PFSK-1 (cell line): Measurements from ENCODE around the gene RND3.

Source experiments
- FOXP2 ChIP-seq: optimal IDR thresholded peaks from 2 replicates; pipeline ENCODE3; 2011; ENCODE audit warnings: borderline replicate concordance, control low read depth, inconsistent platforms; ENCODE audit not compliant: insufficient read depth; ENCODE audit errors: extremely low read length, extremely low read depth
- POLR2AphosphoS5 ChIP-seq: IDR thresholded peaks from 2 replicates; pipeline ENCODE4 v1.6.1; 2012; ENCODE audit warnings: low read depth, mild to moderate bottlenecking, control low read depth, low read length, moderate library complexity
- SIN3A ChIP-seq: IDR thresholded peaks from 2 replicates; pipeline ENCODE4 v1.6.1; 2012; ENCODE audit warnings: mild to moderate bottlenecking, low read length, moderate library complexity, borderline replicate concordance; ENCODE audit not compliant: insufficient read depth
- TAF1 ChIP-seq: IDR thresholded peaks from 2 replicates; pipeline ENCODE4 v1.6.1; 2012; ENCODE audit warnings: low read length, control low read depth, borderline replicate concordance; ENCODE audit not compliant: insufficient read depth
- TF ChIP-seq, protein P1 (sequence below), 2 experiments: IDR thresholded peaks; 2 replicates each; pipeline versions ENCODE4 v1.6.1 to v1.8.0; 2011 to 2012; ENCODE audit warnings: low read depth in 2 of 2, low read length in 2 of 2, control low read depth in 1 of 2, inconsistent platforms in 1 of 2, mild to moderate bottlenecking in 1 of 2, moderate library complexity in 1 of 2; ENCODE audit not compliant: insufficient read depth in 1 of 2

RND3 gene

DNA sequence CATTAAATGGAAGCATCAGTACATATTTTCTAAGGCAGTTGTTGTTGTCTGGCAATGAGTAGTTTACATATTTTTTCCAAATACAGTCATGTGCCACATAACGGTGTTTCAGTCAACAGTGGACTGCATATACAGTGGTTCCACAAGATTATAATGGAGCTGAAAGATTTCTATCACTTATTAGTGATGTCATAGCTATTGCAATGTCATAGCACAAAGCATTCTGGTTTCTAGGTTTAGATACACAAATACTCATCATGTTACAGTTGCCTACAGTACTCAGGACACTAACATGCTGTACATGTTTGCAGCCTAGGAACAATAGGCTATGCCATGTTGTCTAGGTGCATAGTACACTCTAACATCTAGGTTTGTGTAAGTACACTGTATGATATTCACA lies 45.0 kb downstream of the RND3 start:
- TF ChIP-seq, protein P1, sequence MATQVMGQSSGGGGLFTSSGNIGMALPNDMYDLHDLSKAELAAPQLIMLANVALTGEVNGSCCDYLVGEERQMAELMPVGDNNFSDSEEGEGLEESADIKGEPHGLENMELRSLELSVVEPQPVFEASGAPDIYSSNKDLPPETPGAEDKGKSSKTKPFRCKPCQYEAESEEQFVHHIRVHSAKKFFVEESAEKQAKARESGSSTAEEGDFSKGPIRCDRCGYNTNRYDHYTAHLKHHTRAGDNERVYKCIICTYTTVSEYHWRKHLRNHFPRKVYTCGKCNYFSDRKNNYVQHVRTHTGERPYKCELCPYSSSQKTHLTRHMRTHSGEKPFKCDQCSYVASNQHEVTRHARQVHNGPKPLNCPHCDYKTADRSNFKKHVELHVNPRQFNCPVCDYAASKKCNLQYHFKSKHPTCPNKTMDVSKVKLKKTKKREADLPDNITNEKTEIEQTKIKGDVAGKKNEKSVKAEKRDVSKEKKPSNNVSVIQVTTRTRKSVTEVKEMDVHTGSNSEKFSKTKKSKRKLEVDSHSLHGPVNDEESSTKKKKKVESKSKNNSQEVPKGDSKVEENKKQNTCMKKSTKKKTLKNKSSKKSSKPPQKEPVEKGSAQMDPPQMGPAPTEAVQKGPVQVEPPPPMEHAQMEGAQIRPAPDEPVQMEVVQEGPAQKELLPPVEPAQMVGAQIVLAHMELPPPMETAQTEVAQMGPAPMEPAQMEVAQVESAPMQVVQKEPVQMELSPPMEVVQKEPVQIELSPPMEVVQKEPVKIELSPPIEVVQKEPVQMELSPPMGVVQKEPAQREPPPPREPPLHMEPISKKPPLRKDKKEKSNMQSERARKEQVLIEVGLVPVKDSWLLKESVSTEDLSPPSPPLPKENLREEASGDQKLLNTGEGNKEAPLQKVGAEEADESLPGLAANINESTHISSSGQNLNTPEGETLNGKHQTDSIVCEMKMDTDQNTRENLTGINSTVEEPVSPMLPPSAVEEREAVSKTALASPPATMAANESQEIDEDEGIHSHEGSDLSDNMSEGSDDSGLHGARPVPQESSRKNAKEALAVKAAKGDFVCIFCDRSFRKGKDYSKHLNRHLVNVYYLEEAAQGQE (IDR thresholded peaks at IDR 0.05; ENCODE audit: insufficient read depth in 1 of 2, low read depth in 2 of 2, low read length in 2 of 2): no peak
- TF ChIP-seq TAF1 (no peak), SIN3A (no peak), FOXP2 (no peak), POLR2AphosphoS5 (no peak)

DNA sequence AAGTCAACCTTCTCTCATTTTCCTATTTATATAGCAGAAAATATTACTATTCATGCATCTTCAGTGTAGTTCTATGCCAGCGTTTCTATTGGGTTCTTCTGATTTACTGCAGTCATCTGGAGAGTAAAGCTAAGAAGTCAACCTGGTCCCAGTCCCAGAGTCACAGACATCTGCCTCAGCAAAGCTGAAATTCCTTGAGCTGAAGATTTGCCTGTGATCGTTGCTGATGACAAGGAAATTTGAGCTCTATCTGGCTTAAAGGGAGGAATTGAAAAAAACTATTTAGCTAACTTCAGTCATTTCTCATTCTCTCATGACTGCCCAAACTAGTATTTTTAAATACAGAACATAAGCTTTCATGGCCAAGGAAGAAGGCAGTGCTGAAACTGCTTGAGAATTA lies 45.7 kb downstream of the RND3 start:
- TF ChIP-seq TAF1: no peak
- no peak for TF ChIP-seq POLR2AphosphoS5
- no peak for TF ChIP-seq SIN3A
- TF ChIP-seq, protein P1 (IDR thresholded peaks at IDR 0.05; ENCODE audit: insufficient read depth in 1 of 2, low read depth in 2 of 2, low read length in 2 of 2): no peak
- TF ChIP-seq FOXP2: no peak

DNA sequence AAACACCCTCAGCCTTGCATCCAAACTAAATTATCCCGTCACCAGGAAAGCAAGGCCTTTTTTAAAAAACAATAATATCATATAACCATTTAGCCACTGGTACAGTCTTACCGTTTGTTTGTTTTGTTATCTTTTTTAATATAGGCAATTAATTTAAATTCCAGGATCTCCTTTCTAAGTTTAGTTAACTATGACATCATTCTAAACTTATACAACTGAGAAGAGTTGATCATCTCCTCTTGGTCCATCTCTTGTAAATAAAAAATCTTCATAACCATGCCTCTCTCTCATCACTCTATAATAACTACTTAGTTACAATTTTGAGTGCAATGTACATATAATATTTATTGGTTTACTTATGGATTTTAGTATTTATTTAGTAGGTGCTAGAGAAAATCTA lies 46.2 kb downstream of the RND3 start:
- TF ChIP-seq POLR2AphosphoS5: no peak
- no peak for TF ChIP-seq FOXP2
- TF ChIP-seq TAF1: no peak
- TF ChIP-seq, protein P1 (IDR thresholded peaks at IDR 0.05; ENCODE audit: insufficient read depth in 1 of 2, low read depth in 2 of 2, low read length in 2 of 2): no peak
- no peak for TF ChIP-seq SIN3A

DNA sequence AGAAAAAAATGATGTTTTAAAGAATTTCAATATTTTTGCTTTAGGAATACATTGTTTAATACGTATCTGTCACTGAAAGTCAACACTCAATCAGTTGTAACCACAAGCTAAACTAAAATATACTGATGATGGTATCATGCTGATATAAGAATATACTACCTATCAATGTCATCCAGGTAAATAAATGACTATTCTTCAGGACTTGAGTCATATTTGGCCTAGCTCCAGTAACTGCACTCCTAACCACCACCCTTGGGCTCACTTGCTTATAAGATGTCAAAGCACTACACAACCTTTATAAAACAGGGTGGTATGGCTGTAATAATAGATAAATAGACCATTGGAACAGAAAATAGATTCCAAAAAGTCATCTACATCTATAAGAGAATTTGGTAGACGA lies 48.8 kb downstream of the RND3 start:
- TF ChIP-seq FOXP2 (no peak), POLR2AphosphoS5 (no peak), SIN3A (no peak), TAF1 (no peak)
- TF ChIP-seq, protein P1 (IDR thresholded peaks at IDR 0.05; ENCODE audit: insufficient read depth in 1 of 2, low read depth in 2 of 2, low read length in 2 of 2): no peak

DNA sequence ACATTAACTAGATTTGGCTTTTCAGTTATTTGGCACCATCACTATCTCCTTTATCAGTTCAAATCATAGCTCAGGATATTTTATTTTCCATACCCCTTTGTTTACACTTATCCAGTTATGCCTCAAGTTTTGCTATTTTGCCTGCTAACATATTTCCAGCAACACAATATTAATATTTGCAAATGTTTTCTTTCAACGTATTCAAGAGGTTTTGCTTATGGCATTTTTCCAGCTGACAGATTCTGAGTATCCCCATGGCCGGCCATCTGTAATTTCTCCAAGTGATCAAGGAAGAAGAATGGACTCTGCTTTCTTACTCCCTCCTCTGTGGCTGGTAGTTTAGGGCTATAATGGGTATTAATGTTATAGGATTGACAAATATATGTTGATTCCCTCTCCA lies 49.4 kb downstream of the RND3 start:
- no peak for TF ChIP-seq POLR2AphosphoS5
- no peak for TF ChIP-seq TAF1
- TF ChIP-seq, protein P1 (IDR thresholded peaks at IDR 0.05; ENCODE audit: insufficient read depth in 1 of 2, low read depth in 2 of 2, low read length in 2 of 2): no peak
- TF ChIP-seq FOXP2: no peak
- TF ChIP-seq SIN3A: no peak
